Right ventricle myocardium superior (tissue), 1 donor: Measurements from ENCODE around the gene ABCD1. TPM values are rescaled to one million over a fixed set of nuclear protein-coding genes. Genes with fewer than 3 reads are reported as not detected.

Experiments
- ATAC-seq: fragments of 200-7000 bp; cut with Tn5 transposase; one replicate; pipeline ENCODE4 v1.9.1; 2020; ENCODE audit warnings: mild to moderate bottlenecking; ENCODE audit not compliant: poor library complexity
- DNase-seq: peaks from one replicate; pipeline ENCODE4 v3.0.0-alpha.2; 2020
- intact Hi-C: fragments of 100-400 bp; cut with DNase I; formaldehyde crosslinking; loops from one replicate; pipeline ENCODE4 v1.11.2; 2022
- total RNA-seq: library from RNA; stranded (reverse); fragmentation: NEBNext Ultra II Directional; extraction: Animal tissue kit (Norgen Biotek cat#: 25700); gene quantifications from one replicate; pipeline ENCODE4 v1.2.1, GENCODE V29; 2021
- donor health status: DM: no; HTN: yes; CAD: no; lungs with severe emphysema.

ABCD1 gene
- total RNA-seq, 1 donor from 2014 or later = 14.7 TPM

GRCh38 chrX:153776120-153776599, 51.5 kb downstream of the ABCD1 start:
- DNase-seq (peak; percentile 4), ATAC-seq (no peak)
- intact Hi-C loops = no loop called here

GRCh38 chrX:153776611-153777045, 52.0 kb downstream of the ABCD1 start:
- DNase-seq (peak; percentile 21), ATAC-seq (no peak)
- intact Hi-C loops = no loop called here

DNA sequence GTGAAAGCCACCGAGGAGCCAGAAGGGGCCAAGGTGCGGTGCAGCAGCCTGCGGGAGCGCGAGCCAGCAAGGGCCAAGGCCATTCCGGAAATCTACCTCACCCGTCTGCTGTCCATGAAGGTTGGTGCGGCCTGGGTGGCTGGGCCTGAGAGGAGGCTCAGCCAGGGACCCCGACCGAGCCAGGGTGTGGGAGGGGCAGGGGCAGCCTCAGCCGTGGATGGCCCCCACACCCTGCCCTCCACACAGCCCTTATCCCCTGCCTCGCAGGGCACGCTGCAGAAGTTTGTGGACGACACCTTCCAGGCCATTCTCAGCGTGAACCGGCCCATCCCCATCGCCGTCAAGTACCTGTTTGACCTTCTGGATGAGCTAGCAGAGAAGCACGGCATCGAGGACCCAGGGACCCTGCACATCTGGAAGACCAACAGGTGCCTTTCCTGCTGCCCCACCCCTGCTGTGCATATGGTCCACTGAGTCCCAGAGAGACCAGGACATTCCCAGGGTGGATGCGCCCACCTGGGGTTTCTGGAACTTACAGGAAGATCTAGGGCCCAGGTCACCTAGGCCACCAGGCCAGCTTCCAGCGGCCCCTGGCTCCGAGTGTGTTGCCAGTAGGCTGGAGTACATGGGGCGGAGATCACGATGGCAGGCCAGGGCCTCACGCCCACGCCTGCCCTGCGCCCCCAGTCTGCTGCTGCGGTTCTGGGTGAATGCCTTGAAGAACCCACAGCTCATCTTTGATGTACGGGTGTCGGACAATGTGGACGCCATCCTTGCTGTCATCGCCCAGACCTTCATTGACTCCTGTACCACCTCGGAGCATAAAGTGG, 52.8 kb downstream of the ABCD1 start:
- intact Hi-C loops = no loop called here

GRCh38 chrX:153778181-153778580, 53.5 kb downstream of the ABCD1 start:
- no peak for ATAC-seq
- intact Hi-C loops = no loop called here
- DNase-seq = no peak

More for the DNA sequence above, 52.8 kb downstream of the ABCD1 start:
- DNase-seq = peak; percentile 8
- no peak for ATAC-seq

- DNase-seq (no peak), ATAC-seq (no peak)
- intact Hi-C loops = no loop called here
Measured at GRCh38 chrX:153778684-153779101, 54.0 kb downstream of the ABCD1 start.

GRCh38 chrX:153779891-153780677, 55.4 kb downstream of the ABCD1 start:
- ATAC-seq = peak; percentile 3
- intact Hi-C loops = no loop called here
- DNase-seq = no peak

GRCh38 chrX:153780678-153781427, 56.2 kb downstream of the ABCD1 start, which contains the start of gene SRPK3:
Gene SRPK3 (plus strand): TSS chrX:153781041. CDS start chrX:153781087, 46 bp downstream.
- intact Hi-C loops = no loop called here
- ATAC-seq (peak; percentile 86), DNase-seq (peak; percentile 53)

DNA sequence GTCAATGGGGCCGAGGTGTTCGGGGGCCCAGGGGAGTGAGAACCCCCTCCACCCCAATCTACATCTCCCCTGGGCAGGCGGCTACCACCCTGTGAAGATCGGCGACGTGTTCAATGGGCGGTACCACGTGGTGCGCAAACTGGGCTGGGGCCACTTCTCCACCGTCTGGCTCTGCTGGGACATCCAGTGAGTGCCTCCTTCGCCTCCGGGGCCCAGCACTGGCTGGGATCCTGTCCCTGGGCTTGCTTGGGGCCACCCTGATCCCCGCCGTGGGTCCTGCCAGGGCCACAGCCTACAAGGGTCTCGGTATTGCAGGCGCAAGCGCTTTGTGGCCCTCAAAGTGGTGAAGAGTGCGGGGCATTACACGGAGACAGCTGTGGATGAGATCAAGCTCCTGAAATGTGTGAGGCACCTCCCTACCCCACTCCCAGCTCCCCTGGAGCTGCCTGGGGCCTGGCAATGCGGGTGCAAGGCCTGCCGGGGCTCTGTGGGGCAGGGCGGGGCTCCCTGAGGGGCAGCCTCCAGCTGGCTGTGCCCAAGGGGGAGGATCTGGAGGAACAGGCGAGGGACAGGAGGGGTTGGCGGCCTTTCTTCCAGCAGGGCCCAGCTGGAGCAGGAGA, 56.9 kb downstream of the ABCD1 start:
- DNase-seq = peak; percentile 45
- intact Hi-C loops = no loop called here

DNA sequence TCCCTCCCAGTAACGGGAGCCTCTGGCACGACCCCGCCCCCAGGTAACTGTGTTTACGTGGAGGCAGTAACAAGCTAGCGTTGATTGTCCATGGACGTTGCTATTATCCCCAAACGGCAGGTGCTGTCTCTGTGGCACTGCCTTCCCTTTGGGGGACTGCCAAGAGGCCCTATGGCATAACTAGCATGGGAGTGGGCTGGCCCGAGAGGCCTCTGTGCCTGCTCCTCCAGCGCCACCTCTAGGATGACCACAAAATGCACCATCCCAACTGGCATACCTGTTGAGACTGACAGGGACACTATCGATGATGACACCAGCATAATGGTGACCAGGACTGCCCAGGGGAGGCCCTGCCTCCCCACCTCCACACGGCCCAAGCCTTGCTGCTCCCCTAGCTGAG, 57.7 kb downstream of the ABCD1 start:
- ATAC-seq = no peak
- intact Hi-C loops = no loop called here

More for the DNA sequence above, 56.9 kb downstream of the ABCD1 start:
- peak; percentile 79 for ATAC-seq

GRCh38 chrX:153782871-153783270, 58.2 kb downstream of the ABCD1 start:
- ATAC-seq (no peak), DNase-seq (no peak)
- intact Hi-C loops = no loop called here

More for the DNA sequence above, 57.7 kb downstream of the ABCD1 start:
- no peak for DNase-seq

DNA sequence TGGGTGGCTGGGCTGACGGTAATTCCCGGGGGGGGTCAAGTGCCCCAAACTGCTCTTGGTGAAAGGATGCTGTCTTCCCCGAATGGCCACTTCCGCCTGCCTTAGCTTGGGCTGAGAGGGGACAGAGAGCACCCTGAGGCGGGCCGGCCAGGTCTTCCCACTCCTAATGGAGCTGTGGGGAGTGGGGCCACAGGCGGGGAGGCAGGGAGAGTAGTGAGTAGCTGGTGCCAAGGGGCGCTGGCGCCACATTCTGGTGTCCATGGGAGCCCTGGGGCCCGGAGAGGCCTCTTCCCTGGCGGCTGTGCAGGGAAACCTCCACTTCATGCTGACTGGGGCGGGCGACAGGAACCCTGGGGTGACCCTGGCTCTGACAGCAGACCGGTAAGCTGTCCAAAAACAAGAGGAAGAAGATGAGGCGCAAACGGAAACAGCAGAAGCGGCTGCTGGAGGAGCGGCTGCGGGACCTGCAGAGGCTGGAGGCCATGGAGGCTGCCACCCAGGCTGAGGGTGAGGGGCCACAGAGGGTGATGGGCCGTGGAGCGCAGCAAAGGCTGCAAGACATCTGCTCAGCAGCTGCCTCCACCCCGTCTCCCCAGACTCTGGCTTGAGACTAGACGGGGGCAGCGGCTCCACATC, 58.8 kb downstream of the ABCD1 start:
- ATAC-seq (no peak), DNase-seq (no peak)
- intact Hi-C loops = no loop called here

DNA sequence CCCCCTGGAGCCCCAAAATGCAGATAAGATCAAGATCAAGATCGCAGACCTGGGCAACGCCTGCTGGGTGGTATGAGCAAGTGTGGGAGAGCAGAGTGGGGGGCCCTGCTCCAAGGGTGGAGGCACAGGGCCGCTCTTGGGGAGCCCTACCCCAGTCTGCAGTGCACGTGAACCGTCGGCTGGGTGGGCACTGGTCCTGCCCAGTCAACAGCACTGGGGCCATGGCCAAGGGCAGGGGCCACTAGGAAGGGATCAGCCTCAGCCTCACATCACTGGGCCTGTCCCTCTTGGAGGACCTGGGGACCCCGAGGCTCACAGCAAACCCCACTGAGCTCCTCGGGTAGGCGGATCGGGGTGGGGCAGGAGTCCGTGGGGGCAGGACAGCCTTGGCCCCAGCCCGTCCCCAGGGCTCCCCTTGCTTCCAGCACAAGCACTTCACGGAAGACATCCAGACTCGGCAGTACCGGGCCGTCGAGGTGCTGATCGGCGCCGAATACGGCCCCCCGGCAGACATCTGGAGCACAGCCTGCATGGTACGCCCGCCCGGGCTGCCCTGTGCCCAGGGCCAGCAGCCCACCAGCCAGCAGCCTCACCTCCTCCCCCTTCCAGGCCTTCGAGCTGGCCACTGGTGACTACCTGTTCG, 59.8 kb downstream of the ABCD1 start:
- DNase-seq (no peak), ATAC-seq (no peak)
- intact Hi-C loops = no loop called here

DNA sequence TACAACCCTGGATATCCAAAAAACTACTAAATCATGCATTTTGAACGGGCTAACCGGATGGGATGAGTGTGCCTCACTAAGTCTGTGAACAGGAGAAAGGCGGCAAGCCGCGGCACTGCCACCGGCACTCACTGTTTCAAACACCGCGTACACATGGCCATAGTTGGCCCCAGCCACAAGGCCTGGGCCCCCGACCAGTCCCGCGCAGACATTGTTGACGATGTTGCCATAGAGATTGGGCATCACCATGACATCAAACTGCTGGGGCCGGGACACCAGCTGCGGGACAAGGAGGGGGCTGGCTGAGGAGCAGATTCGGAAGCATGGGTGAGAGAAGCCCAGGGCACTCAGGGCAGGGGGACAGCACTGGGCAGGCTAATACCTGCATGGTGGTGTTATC, 62.0 kb downstream of the ABCD1 start:
- ATAC-seq (no peak), DNase-seq (no peak)
- intact Hi-C loops = no loop called here

- intact Hi-C loops = loop anchor here (10.0 kb wide), 1 partner anchor 155 kb away; the partner anchor contains the start of gene RENBP
- ATAC-seq (no peak), DNase-seq (no peak)
Measured at GRCh38 chrX:153789654-153790053, 65.0 kb downstream of the ABCD1 start.

GRCh38 chrX:153791104-153791852, 66.6 kb downstream of the ABCD1 start:
- no peak for ATAC-seq
- DNase-seq = no peak
- intact Hi-C loops = loop anchor here (10.0 kb wide), 1 partner anchor 154 kb away; the partner anchor contains the start of gene RENBP

DNA sequence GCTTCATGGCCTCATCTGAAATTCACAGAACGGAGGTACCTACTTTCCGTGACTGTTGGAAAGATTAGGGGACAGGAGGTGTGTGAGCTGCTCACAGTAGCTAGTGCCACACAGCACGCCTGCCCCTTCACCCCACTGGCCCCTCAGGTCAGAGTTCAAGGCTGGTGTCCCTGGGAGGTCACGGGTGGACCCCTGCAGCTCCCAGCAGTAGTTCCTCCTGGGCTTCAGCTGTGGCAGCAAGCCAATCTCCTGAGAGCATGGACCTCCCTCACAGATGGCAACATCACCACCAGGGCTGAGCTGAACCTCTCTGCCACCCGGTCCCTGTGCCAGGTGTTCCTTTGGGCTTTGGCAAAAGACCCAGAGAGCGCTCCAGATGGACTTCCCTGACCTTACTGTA, 67.7 kb downstream of the ABCD1 start:
- ATAC-seq (no peak), DNase-seq (no peak)

More for the DNA sequence above, 67.7 kb downstream of the ABCD1 start:
- intact Hi-C loops = loop anchor here (10.0 kb wide), 1 partner anchor 152 kb away; the partner anchor contains the start of gene RENBP
